Cardiac muscle cell (in vitro differentiated cells and primary cell): Measurements from ENCODE around the gene USP38. TPM values are rescaled to one million over a fixed set of nuclear protein-coding genes. Genes with fewer than 3 reads are reported as not detected.

Experiments
- DNase-seq, 2 donors: peaks; one replicate each; pipeline versions ENCODE4 v3.0.0 to v3.0.0-alpha.2; 2010 to 2017; ENCODE audit warnings: low read depth in 1 of 2, low spot score in 1 of 2
- H3K27ac ChIP-seq: fragments of 200-600 bp; sonication (generic); 2 replicates; pipeline ENCODE4 v1.5.1; 2016
- H3K27me3 ChIP-seq: fragments of 200-600 bp; sonication (generic); 2 replicates; pipeline ENCODE4 v1.6.0; 2016; ENCODE audit warnings: control low read depth
- H3K36me3 ChIP-seq: fragments of 200-600 bp; sonication (generic); 2 replicates; pipeline ENCODE4 v1.5.1; 2016; ENCODE audit warnings: control low read depth
- H3K4me1 ChIP-seq: fragments of 200-600 bp; sonication (generic); 2 replicates; pipeline ENCODE4 v1.8.1; 2017; ENCODE audit warnings: low read depth, mild to moderate bottlenecking, mixed run types
- H3K4me3 ChIP-seq: fragments of 200-600 bp; sonication (generic); 2 replicates; pipeline ENCODE4 v1.5.1; 2016; ENCODE audit warnings: mild to moderate bottlenecking
- H3K9me3 ChIP-seq: fragments of 200-600 bp; sonication (generic); 2 replicates; pipeline ENCODE4 v1.5.1; 2017; ENCODE audit warnings: low read depth, mild to moderate bottlenecking, control low read depth
- polyA plus RNA-seq: library from polyadenylated mRNA; unstranded; fragments of >200 nt; fragmentation: Nextera tagmentation; extraction: Ambion mirVana; gene quantifications from 2 replicates; pipeline ENCODE4 v1.2.1, GENCODE V29; 2016
- total RNA-seq: library from RNA; depleted of rRNA; stranded (reverse); fragments of >200 nt; gene quantifications from 2 replicates; pipeline ENCODE4 v1.2.3, GENCODE V29; 2016
- TF ChIP-seq, protein P1 (sequence below): IDR thresholded peaks from 2 replicates; pipeline ENCODE4 v1.5.1; 2012; ENCODE audit warnings: low read depth, mild to moderate bottlenecking, low read length

Gene USP38
- total and polyA plus RNA-seq, 2 experiments from 2014 or later: 8.7 to 21.0 TPM

DNA sequence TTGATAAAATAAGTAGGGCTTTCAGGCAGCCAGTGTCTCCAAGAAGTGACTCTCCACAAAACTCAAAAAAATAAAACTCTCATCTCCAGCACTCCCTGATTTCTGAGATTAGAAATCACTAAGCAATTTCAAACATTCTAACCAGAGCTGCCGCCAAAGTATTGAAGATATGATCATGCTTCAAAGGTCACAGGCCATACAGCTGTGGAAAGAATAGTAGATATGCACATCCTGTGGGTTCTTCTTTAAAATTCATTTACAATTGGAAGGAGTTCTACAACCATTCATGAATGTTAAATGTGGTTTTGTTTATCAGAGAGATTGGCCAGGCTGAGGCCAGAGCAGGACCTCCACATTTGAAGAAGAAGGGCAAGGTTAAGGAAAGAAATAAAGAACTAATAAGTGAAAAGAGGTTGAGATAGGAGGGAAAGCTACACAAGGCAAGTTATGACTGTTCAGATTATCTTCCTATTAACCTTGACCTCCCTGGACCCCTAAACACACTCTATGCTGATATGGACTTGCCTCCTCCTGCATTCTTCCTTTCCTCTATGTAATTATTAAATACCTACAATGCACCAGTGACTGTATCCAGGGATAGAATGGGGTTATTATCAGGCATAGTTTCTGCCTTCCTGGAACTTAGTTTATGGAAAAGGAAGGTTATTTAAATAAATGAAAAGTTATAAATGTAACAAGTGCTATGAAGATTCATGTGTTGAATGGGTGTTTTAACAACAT, 56.4 kb downstream of the USP38 start:
- TF ChIP-seq, protein P1, sequence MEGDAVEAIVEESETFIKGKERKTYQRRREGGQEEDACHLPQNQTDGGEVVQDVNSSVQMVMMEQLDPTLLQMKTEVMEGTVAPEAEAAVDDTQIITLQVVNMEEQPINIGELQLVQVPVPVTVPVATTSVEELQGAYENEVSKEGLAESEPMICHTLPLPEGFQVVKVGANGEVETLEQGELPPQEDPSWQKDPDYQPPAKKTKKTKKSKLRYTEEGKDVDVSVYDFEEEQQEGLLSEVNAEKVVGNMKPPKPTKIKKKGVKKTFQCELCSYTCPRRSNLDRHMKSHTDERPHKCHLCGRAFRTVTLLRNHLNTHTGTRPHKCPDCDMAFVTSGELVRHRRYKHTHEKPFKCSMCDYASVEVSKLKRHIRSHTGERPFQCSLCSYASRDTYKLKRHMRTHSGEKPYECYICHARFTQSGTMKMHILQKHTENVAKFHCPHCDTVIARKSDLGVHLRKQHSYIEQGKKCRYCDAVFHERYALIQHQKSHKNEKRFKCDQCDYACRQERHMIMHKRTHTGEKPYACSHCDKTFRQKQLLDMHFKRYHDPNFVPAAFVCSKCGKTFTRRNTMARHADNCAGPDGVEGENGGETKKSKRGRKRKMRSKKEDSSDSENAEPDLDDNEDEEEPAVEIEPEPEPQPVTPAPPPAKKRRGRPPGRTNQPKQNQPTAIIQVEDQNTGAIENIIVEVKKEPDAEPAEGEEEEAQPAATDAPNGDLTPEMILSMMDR: no peak
- DNase-seq: peak in 1 of 2 donors; percentile 34

DNA sequence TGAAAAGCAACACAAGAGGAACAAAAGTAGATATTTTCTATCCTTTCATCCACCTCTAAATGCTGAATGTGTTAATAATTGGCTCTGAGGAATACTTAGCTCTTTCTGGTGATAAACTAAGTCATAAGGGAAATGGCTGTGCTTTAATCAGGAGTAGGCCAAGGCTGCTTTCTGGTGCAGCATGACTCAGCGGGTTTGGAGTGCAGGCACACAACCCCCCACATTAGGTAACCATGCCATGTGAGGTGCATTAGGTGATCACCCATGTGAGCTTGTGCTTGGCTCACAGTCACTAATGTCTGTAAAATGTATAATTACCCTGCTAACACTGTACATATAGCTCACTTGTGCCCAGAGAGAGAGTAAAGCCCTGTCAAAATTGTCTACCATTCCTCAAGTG, 57.2 kb downstream of the USP38 start:
- no peaks in the 10 kb centered on the region for H3K36me3 ChIP-seq
- H3K4me3 ChIP-seq: no peak overlapping the region
- H3K4me1 ChIP-seq: no peaks in the 10 kb centered on the region
- DNase-seq: peak in 1 of 2 donors; percentile 16
- TF ChIP-seq, protein P1: no peak
- no peaks in the 10 kb centered on the region for H3K9me3 ChIP-seq
- H3K27ac ChIP-seq: no peak overlapping the region
- no peaks in the 10 kb centered on the region for H3K27me3 ChIP-seq

More for the DNA sequence above, 56.4 kb downstream of the USP38 start:
- no peak overlapping the region for H3K27ac ChIP-seq
- H3K27me3 ChIP-seq: no peaks in the 10 kb centered on the region
- H3K4me3 ChIP-seq: no peak overlapping the region
- H3K4me1 ChIP-seq: no peaks in the 10 kb centered on the region
- no peaks in the 10 kb centered on the region for H3K36me3 ChIP-seq
- no peaks in the 10 kb centered on the region for H3K9me3 ChIP-seq

DNA sequence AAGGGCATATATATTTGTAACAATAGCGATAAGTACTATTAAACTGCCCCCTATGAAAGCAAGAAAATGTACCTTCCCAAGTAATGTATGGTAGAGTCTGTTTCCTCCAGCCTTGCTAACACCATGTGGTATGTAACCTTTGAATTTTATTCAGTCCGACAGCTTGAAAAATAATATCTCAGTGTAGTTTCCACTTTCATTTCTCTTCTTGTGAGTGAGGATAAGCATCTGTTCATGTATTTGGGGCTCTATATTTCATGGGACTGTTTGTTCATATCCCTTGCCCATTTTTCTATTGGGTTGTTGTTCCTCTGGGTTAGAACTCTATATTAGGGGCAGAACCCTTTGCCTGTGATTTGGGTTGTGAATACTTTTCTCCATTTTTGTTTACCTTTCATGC, 58.3 kb downstream of the USP38 start:
- Histone ChIP-seq H3K9me3 (no peaks in the 10 kb centered on the region), H3K27me3 (no peaks in the 10 kb centered on the region), H3K4me1 (no peaks in the 10 kb centered on the region), H3K4me3 (no peak overlapping the region), H3K27ac (no peak overlapping the region), H3K36me3 (no peaks in the 10 kb centered on the region)
- DNase-seq: no peak
- TF ChIP-seq, protein P1: no peak

DNA sequence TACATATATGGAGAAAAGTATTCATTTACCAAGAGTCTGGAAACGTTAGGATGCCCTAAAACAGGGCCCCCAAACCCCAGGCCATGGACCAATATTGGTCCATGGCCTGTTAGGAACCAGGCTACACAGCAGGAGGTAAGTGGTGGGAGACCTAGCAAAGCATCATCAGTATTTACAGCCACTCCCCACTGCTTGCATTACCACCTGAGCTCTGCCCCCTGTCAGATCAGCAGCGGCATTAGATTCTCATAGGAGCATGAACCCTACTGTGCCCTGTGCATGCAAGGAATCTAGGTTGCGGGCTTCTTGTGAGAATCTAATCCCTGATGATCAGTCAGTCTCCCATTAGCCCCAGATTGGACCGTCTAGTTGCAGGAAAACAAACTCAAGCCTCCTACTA, 62.3 kb downstream of the USP38 start:
- Histone ChIP-seq H3K27ac (no peak overlapping the region), H3K9me3 (no peaks in the 10 kb centered on the region), H3K36me3 (no peaks in the 10 kb centered on the region), H3K4me1 (no peaks in the 10 kb centered on the region), H3K27me3 (no peaks in the 10 kb centered on the region), H3K4me3 (no peak overlapping the region)
- TF ChIP-seq, protein P1: no peak
- DNase-seq: no peak

DNA sequence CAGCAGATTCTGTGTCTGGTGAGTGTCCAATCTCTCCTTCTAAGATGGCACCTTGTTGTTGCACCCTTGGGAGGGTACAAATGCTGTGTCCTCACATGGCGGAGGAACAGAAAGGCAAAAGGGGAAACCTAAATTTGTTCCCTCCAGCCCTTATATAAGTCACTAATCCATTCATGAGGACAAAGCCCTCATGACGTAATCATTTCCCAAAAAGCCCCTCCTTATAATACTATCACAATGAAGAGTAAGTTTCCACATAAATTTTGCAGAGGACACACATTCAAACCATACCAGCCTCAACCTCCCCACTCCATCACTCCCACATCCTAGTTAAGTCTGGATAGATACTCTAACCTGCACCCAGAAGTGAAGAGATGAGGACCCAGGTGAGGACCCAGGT, 63.1 kb downstream of the USP38 start:
- no peaks in the 10 kb centered on the region for H3K27me3 ChIP-seq
- H3K4me1 ChIP-seq: no peaks in the 10 kb centered on the region
- DNase-seq: no peak
- H3K4me3 ChIP-seq: no peak overlapping the region
- no peaks in the 10 kb centered on the region for H3K36me3 ChIP-seq
- no peaks in the 10 kb centered on the region for H3K9me3 ChIP-seq
- TF ChIP-seq, protein P1: no peak
- no peak overlapping the region for H3K27ac ChIP-seq
